ENCODE results near the gene GLT8D2. TPM values are rescaled to one million over a fixed set of nuclear protein-coding genes. Genes with fewer than 3 reads are reported as not detected.
A peak's percentile ranks its signal among the peaks of the same experiment; 100 is the strongest.

Gene GLT8D2
- polyA plus RNA-seq, 3 donors: not detected

DNA sequence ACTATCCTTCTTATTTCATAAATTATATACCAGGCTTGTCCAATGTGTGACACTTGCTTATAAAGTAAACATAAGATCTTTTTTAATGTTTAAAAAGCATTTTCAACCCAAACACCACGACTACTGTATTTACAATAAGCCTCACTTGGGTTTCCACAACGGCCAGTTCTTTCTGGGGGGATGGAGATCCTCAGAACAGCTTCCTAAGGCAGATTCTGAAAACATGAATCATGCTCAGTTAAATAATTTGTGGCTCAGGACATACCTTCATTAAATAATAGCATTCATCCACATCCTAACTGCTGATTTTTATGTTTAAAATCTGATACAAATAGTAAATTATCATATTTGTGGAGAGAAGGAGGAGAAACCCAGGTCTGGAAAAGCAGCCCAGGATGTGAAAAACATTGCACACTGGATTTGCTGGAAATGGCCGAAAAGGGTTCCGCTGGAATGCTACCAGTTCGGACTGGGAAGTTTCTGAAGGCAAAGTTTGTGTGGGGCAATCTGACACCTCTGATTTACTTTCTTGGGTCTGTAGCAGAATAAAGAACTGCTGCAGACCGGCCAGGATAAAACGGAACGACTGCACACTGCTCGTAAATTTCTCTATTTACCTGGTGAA lies 597 bp downstream of the GLT8D2 start:
- Histone ChIP-seq H3K4me3 (replicated peaks in 1 of 3; ENCODE audit: low read depth in 2 of 3, low read length in 3 of 3) (no peak overlapping the region), H3K4me1 (ENCODE audit: control insufficient read depth in 1 of 2, insufficient read depth in 2 of 2, low read length in 2 of 2) (peaks cover 0 to 7% of the 10 kb centered on the region in 2 donors), H3K27me3 (ENCODE audit: control insufficient read depth in 2 of 2, insufficient read depth in 2 of 2, low read length in 2 of 2) (peaks cover 35 to 38% of the 10 kb centered on the region in 2 donors), H3K36me3 (replicated peaks in 1 of 2; ENCODE audit: control insufficient read depth in 1 of 2, insufficient read depth in 2 of 2, low read length in 2 of 2) (no peaks in the 10 kb centered on the region), H4K20me1 (ENCODE audit: insufficient read depth, low read length) (no peaks in the 10 kb centered on the region), H3K9me3 (replicated peaks in 1 of 2; ENCODE audit: control insufficient read depth in 1 of 2, insufficient read depth in 1 of 2, low read length in 2 of 2) (no peaks in the 10 kb centered on the region), H3K9ac (ENCODE audit: insufficient read depth, low read length, poor library complexity, severe bottlenecking) (no peak overlapping the region), H3K79me2 (ENCODE audit: insufficient read depth, low read length) (no peaks in the 10 kb centered on the region), H3K4me2 (replicated peaks; ENCODE audit: extremely low read depth, low read length, poor library complexity, severe bottlenecking) (no peak overlapping the region), H2AFZ (ENCODE audit: insufficient read depth, low read depth, low read length, poor library complexity, severe bottlenecking) (no peak overlapping the region), H3K27ac (ENCODE audit: low read depth in 1 of 2, low read length in 2 of 2) (no peak overlapping the region)
- H3K4me1 Mint-ChIP-seq: peaks cover 8% of the 10 kb centered on the region
- H3K27me3 Mint-ChIP-seq (ENCODE audit: low read depth in 3 of 3): peaks cover 31 to 40% (median 32%) of the 10 kb centered on the region in 3 donors
- no peak overlapping the region for H3K27ac Mint-ChIP-seq
- peak overlapping the region in 1 of 2 donors; percentile 76 for H3K4me3 Mint-ChIP-seq
- H3K9me3 Mint-ChIP-seq: no peaks in the 10 kb centered on the region
- 43% methylated on average over 7 of the region's 9 CpGs for WGBS (ENCODE audit: insufficient coverage)
- H3K36me3 Mint-ChIP-seq: no peaks in the 10 kb centered on the region
- no peak for DNase-seq
- intact Hi-C loops (cut with micrococcal nuclease): no loop called here
- TF ChIP-seq, protein P1, sequence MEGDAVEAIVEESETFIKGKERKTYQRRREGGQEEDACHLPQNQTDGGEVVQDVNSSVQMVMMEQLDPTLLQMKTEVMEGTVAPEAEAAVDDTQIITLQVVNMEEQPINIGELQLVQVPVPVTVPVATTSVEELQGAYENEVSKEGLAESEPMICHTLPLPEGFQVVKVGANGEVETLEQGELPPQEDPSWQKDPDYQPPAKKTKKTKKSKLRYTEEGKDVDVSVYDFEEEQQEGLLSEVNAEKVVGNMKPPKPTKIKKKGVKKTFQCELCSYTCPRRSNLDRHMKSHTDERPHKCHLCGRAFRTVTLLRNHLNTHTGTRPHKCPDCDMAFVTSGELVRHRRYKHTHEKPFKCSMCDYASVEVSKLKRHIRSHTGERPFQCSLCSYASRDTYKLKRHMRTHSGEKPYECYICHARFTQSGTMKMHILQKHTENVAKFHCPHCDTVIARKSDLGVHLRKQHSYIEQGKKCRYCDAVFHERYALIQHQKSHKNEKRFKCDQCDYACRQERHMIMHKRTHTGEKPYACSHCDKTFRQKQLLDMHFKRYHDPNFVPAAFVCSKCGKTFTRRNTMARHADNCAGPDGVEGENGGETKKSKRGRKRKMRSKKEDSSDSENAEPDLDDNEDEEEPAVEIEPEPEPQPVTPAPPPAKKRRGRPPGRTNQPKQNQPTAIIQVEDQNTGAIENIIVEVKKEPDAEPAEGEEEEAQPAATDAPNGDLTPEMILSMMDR (IDR thresholded peaks at IDR 0.05): no peak

DNA sequence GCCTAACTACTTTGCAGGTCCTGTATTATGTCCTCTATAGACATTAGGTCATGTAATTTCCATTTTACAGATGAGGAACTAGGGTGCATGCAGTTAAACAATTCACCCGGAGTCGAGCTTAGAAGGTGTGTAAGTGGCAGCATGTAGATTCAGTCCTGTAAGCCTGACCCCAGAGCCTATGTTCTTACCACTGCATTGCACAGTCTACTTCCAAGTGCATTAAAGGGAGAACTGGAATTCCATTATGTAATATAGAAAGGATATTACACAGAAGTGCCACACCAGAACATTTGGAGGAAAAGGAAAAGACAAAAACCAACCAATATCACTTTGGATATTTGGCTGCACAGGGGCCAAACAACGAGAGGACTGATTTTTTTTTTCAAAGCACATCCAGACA lies 1.2 kb downstream of the GLT8D2 start:
- no peaks in the 10 kb centered on the region for H3K36me3 ChIP-seq (replicated peaks in 1 of 2; ENCODE audit: control insufficient read depth in 1 of 2, insufficient read depth in 2 of 2, low read length in 2 of 2)
- no peak overlapping the region for H3K4me3 Mint-ChIP-seq
- H3K4me1 ChIP-seq (ENCODE audit: control insufficient read depth in 1 of 2, insufficient read depth in 2 of 2, low read length in 2 of 2): peaks cover 0 to 7% of the 10 kb centered on the region in 2 donors
- no peak overlapping the region for H3K4me2 ChIP-seq (replicated peaks; ENCODE audit: extremely low read depth, low read length, poor library complexity, severe bottlenecking)
- no peak overlapping the region for H3K27ac ChIP-seq (ENCODE audit: low read depth in 1 of 2, low read length in 2 of 2)
- no peaks in the 10 kb centered on the region for H4K20me1 ChIP-seq (ENCODE audit: insufficient read depth, low read length)
- H3K4me3 ChIP-seq (replicated peaks in 1 of 3; ENCODE audit: low read depth in 2 of 3, low read length in 3 of 3): no peak overlapping the region
- H3K27ac Mint-ChIP-seq: no peak overlapping the region
- intact Hi-C loops (cut with micrococcal nuclease): no loop called here
- H3K9me3 ChIP-seq (replicated peaks in 1 of 2; ENCODE audit: control insufficient read depth in 1 of 2, insufficient read depth in 1 of 2, low read length in 2 of 2): no peaks in the 10 kb centered on the region
- H2AFZ ChIP-seq (ENCODE audit: insufficient read depth, low read depth, low read length, poor library complexity, severe bottlenecking): no peak overlapping the region
- peaks cover 8% of the 10 kb centered on the region for H3K4me1 Mint-ChIP-seq
- no peaks in the 10 kb centered on the region for H3K36me3 Mint-ChIP-seq
- H3K9ac ChIP-seq (ENCODE audit: insufficient read depth, low read length, poor library complexity, severe bottlenecking): no peak overlapping the region
- no peak for DNase-seq
- H3K9me3 Mint-ChIP-seq: peaks cover 0 to 4% (median 0%) of the 10 kb centered on the region in 7 donors
- H3K27me3 ChIP-seq (ENCODE audit: control insufficient read depth in 2 of 2, insufficient read depth in 2 of 2, low read length in 2 of 2): peaks cover 35 to 38% of the 10 kb centered on the region in 2 donors
- 71% methylated on average over 1 of the region's 3 CpGs for WGBS (ENCODE audit: insufficient coverage)
- TF ChIP-seq, protein P1 (IDR thresholded peaks at IDR 0.05): no peak
- H3K27me3 Mint-ChIP-seq (ENCODE audit: low read depth in 3 of 3): peaks cover 32 to 42% (median 34%) of the 10 kb centered on the region in 3 donors
- no peaks in the 10 kb centered on the region for H3K79me2 ChIP-seq (ENCODE audit: insufficient read depth, low read length)

All from CD14-positive monocyte (primary cell).